HG03039 (cell line): ENCODE data around the gene BCL2L15.

Experiments
- ATAC-seq: cut with Tn5 transposase; IDR thresholded peaks from one replicate; pipeline ENCODE4 v1.9.1; 2021; ENCODE audit warnings: mild to moderate bottlenecking, moderate library complexity; ENCODE audit not compliant: unreplicated experiment

The BCL2L15 gene

DNA sequence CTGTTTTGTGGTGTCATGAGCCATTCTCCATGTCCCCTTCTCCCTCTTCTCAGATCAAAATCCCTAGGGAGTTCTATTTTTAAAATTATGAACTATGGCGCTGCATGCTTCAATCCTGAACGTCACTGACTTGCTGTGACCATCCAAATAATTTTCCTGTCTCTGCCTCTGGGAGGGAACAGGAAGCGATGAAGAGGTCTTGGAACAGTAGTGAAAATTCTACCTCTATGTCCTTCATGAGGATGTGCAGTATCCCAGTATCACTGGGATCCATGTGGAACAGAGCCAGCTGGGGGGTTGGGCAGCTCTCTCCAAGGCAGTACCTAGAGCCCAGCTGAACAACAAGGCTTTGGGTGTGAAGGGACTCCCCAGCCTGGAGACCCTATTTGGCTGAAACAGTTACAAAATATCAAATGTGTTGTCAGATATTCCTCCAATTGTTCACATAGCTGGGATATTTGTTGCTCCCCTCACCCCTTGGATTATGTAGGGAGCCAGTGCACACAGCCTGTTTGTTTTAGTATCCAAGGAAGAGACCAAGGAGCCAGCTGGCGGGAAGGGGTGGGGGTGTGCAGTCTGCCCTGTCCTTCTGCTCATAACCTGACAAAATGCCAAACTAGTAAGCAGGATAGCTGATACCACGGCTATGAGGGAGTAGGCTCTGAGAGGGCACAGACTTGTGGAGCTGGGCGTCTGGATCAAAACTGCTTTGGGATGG, 25.4 kb upstream of the BCL2L15 start:
- no peak for ATAC-seq

DNA sequence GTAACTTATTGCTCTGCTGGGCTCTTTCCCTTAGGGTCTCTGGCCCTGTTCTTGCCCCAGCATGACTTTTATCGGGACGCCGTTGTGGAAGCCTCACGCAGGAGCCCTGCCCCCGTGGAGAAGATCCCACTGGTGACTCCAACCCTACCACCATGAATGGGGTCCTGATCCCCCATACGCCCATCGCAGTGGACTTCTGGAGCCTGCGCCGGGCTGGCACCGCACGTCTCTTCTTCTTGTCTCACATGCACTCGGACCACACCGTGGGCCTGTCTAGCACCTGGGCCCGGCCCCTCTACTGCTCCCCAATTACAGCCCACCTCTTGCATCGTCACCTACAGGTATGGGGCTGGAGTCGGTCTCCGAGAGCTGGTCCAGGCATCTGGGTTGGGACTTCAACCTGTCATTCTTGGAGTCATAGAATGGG, 18.1 kb upstream of the BCL2L15 start:
- ATAC-seq, result no peak

- ATAC-seq, result peak; percentile 89
These were observed 17.5 kb upstream of the BCL2L15 start, which contains the start of the genes AP4B1 and DCLRE1B for GRCh38 chr1:113904674-113905434. TSS of gene AP4B1 (minus strand) at chr1:113904799. CDS start at chr1:113904717, 82 bp downstream. TSS of gene DCLRE1B (plus strand) at chr1:113905326. CDS start at chr1:113905587, 261 bp downstream.

GRCh38 chr1:113904293-113904673, 16.9 kb upstream of the BCL2L15 start:
- ATAC-seq, result no peak

GRCh38 chr1:113903501-113904292, 16.3 kb upstream of the BCL2L15 start:
- ATAC-seq, result no peak

- ATAC-seq, result no peak
These were observed 13.8 kb upstream of the BCL2L15 start for GRCh38 chr1:113901191-113901590.

- ATAC-seq, result no peak
These were observed 11.7 kb upstream of the BCL2L15 start for GRCh38 chr1:113899111-113899510.

DNA sequence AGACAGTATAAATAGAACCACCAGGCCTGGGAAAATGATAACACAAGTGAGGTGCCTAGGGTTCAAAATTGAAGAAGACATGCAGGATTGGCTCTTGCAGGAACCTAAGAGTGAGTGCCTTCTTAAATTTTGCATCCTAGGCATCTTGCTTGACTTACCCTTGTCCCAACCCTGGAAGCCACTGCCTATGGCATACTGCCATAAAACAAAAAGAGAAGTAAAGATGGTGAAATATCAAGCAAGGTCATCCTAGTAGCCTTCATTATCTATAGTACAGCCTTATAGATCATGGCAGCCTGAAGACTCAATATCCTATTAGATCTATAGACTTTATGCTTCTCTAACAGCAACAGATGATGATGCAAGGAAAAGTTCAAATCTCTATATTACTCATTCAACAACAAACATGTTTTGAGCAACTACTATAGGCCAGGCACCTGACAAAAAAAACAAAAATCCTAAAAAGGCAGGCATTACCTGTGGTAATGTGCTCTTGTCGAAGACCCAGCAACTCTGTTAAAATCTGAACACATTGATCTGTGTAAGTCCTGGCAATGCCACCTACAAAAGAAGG, 10.9 kb upstream of the BCL2L15 start:
- ATAC-seq, result no peak

- ATAC-seq, result no peak
These were observed 8.6 kb upstream of the BCL2L15 start for GRCh38 chr1:113895961-113896360.

- no peak for ATAC-seq
These were observed 7.7 kb upstream of the BCL2L15 start for GRCh38 chr1:113895098-113895497.

DNA sequence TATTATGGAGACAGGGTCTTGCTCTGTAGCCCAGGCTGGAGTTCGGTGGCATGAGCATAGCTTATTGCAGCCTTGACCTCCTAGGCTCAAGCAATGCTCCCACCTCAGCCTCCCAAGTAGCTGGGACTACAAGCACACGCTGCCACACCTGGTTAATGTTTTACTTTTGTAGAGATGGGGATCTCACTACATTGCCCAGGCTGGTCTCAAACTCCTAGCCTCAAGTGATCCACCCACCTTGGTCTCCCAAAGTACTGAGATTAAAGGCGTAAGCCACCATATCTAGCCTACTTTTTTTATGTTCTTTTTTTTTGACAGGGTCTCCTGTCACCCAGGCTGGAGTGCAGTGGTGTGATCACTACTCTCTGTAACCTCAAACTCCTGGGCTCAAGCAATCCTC, 5.9 kb upstream of the BCL2L15 start:
- no peak for ATAC-seq

DNA sequence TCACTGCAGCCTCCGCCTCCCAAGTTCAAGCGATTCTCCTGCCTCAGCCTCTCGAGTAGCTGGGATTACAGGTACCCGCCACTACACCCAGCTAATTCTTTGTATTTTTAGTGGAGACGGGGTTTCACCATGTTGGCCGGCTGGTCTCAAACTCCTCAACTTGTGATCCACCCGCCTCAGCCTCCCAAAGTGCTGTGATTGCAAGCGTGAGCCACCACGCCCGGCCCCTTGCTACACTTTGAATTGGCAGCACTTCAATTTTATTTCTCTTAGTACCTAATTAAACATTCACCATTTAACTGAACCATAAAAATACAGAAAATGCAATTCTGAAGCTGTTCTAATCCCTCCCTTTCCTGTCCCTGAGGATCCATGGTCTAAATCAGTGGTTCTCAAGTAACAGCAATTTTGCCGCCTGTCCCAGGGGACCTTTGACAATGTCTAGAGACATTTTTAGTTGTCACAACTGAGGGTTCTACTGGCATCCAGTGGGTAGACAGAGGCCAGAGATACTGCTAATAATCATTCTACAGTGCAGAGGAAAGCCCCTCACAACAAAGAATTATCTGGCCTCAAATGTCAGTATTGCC, 4.3 kb upstream of the BCL2L15 start:
- ATAC-seq, result no peak

DNA sequence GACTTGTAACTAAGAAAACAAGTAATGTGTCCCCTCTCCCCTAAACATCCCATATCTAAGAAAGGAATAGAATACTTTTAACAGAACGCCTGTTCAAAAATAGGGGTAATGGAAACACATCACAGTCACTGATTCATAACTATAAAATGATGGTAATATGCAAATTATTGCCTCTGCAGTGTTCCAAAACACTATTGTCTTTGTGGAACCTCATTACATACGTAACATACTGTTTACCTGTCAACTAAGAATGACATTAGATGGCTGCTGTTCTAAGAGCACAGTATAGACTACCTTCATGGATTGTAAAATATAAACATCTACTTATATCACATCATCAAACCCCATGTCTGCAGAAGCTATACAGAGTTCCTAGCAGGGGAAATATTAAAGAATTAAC, 3.4 kb upstream of the BCL2L15 start:
- no peak for ATAC-seq

DNA sequence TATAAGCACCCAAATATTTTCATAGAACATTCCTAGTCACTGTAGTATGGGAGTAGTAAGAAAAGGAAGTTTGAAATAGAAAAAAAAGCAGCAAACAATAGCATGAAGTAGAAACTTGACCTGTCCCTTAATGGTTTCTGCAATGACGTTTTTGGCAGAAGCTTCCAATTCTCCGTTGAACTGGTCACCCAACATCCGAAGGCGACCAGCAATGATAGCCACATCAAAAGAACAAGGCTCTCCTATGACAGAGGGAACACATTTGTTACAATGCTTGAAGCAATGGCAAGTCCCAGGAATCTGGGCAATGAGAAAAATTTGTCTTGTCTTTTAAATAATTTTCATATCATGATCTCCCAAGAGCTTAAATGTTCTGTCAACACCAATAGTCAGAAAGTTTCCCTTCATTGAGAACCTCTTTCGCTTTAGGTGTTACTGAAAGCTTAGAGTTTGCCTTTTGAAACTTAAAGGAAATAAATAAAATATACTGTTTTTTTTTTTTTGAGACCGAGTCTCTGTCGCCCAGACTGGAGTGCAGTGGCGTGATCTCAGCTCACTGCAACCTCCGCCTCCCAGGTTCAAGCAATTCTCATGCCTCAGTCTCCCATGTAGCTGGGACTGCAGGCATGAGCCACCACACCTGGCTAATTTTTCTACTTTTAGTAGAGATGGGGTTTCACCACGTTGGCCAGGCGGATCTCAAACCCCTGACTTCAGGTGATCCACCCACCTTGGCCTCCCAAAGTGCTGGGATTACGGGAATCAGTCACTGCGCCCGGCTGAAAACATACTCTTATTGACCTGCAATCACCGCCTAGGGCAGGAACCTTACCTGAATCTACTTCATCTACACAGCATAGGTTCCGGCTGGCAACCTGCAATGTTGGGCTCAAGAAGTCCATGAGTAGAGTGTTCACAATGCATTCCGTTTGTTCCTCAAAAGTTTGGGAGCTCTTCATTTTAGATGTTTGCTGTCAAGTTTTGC, 672 bp downstream of the BCL2L15 start:
- ATAC-seq, result no peak

GRCh38 chr1:113881661-113882060, 5.7 kb downstream of the BCL2L15 start:
- ATAC-seq, result no peak

DNA sequence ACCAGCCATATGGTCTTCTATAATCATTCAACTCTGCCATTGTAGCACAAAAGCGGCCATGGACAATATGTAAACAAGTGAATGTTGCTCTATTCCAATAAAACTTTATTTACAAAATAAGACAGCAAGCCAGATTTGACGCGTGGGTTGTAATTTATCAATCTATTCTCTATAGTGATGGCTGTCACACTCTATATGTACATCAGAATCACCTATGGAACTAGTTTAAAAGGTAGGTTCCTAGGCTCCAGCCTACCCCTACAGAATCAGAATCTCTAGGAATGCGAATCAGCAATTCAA, 7.7 kb downstream of the BCL2L15 start:
- no peak for ATAC-seq

- no peak for ATAC-seq
These were observed 11.2 kb downstream of the BCL2L15 start for GRCh38 chr1:113876176-113876575.

- ATAC-seq, result no peak
These were observed 11.7 kb downstream of the BCL2L15 start for GRCh38 chr1:113875714-113876113.

DNA sequence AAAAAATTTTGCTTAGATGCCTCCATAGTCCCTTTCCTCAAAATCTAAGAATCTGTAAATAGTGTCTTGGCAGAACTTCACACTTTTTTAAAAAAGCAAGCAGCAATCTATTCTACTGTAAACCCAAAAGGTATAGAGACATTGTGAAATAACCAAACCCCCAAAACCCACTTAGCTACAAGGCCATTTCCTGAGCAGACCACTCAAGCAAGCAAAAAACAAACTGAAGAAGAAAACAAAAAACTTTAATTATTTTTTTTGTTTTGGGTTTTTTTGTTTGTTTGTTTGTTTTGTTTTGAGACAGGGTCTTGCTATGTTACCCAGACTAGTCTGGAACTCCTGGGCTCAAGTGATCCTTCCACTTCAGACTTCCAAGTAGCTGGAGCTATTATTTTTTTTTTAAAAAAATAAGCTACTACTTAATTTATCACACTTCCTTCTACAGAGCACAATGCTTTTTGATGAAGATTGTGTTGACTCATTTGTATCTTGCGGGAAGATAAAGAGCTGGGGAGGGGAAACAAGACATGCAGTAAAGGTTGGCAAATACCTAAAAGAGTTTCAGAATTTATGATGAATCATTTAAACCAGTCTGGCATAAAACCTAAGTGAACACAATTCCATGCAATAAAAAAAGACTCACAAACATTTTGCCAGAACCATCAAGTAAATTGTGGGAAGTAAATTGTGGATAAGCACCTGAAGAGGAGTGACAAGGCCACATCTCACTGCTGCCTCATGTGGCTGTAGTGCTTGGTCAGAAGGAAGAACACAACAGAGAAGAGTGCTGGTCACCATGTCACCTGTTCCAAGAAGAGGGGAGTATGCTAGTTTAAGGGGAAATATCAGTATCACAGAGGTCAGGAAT, 13.1 kb downstream of the BCL2L15 start:
- ATAC-seq, result no peak
